Stimulated activated naive B cell treated with anti-CD40 and anti-IgM and Interleukin-4, amounts not matched to agents 10 μg/mL and 1 μg/mL and 100 μg/mL, for 72 hours (primary cell): ENCODE data around the gene FOSL2.

Source experiments
- ATAC-seq, 2 donors: fragments of 150-1000 bp; cut with Tn5 transposase; replicated peaks; 2 replicates each; pipeline ENCODE4 v1.10.0; 2021; ENCODE audit warnings: moderate library complexity in 1 of 2
- DNase-seq: peaks from one replicate; pipeline ENCODE4 v3.0.0; 2021
- H3K27ac Mint-ChIP-seq: one replicate; pipeline ENCODE4 v1.8.0; 2022; ENCODE audit warnings: mild to moderate bottlenecking, mixed read lengths
- H3K27me3 Mint-ChIP-seq, 2 donors: one replicate each; pipeline ENCODE4 v1.8.0; 2022; ENCODE audit warnings: mixed read lengths in 2 of 2
- H3K36me3 Mint-ChIP-seq, 2 donors: one replicate each; pipeline ENCODE4 v1.8.0; 2022; ENCODE audit warnings: mixed read lengths in 2 of 2, mild to moderate bottlenecking in 1 of 2
- H3K4me1 Mint-ChIP-seq, 2 donors: one replicate each; pipeline ENCODE4 v1.8.0; 2022; ENCODE audit warnings: mixed read lengths in 2 of 2, mild to moderate bottlenecking in 1 of 2
- H3K4me3 Mint-ChIP-seq, 2 donors: one replicate each; pipeline ENCODE4 v1.8.0; 2022; ENCODE audit warnings: mild to moderate bottlenecking in 2 of 2, mixed read lengths in 2 of 2, moderate library complexity in 1 of 2
- H3K9me3 Mint-ChIP-seq, 2 donors: one replicate each; pipeline ENCODE4 v1.8.0; 2022; ENCODE audit warnings: mixed read lengths in 2 of 2, mild to moderate bottlenecking in 1 of 2

The FOSL2 gene

GRCh38 chr2:28428486-28428885, 35.8 kb downstream of the FOSL2 start:
- Mint-ChIP-seq H3K27me3 (peaks cover 0 to 5% of the 10 kb centered on the region in 2 donors), H3K4me3 (no peak overlapping the region), H3K27ac (no peak overlapping the region), H3K4me1 (peaks cover 16 to 24% of the 10 kb centered on the region in 2 donors), H3K9me3 (no peaks in the 10 kb centered on the region), H3K36me3 (no peaks in the 10 kb centered on the region)
- no peak for DNase-seq
- ATAC-seq: no peak

GRCh38 chr2:28429636-28430376, 37.1 kb downstream of the FOSL2 start:
- Mint-ChIP-seq H3K27me3 (peaks cover 0 to 5% of the 10 kb centered on the region in 2 donors), H3K9me3 (peaks cover 3 to 6% of the 10 kb centered on the region in 2 donors), H3K36me3 (no peaks in the 10 kb centered on the region), H3K4me3 (no peak overlapping the region), H3K4me1 (peaks cover 9 to 10% of the 10 kb centered on the region in 2 donors), H3K27ac (no peak overlapping the region)
- ATAC-seq: no peak
- no peak for DNase-seq

GRCh38 chr2:28430377-28430765, 37.7 kb downstream of the FOSL2 start:
- Mint-ChIP-seq H3K36me3 (no peaks in the 10 kb centered on the region), H3K27ac (no peak overlapping the region), H3K27me3 (peaks cover 0 to 5% of the 10 kb centered on the region in 2 donors), H3K4me3 (no peak overlapping the region), H3K4me1 (peaks cover 5 to 7% of the 10 kb centered on the region in 2 donors), H3K9me3 (peaks cover 3 to 6% of the 10 kb centered on the region in 2 donors)
- no peak for DNase-seq
- no peak for ATAC-seq

- H3K27me3 Mint-ChIP-seq: peaks cover 0 to 5% of the 10 kb centered on the region in 2 donors
- no peak for DNase-seq
- no peak for ATAC-seq
- no peaks in the 10 kb centered on the region for H3K36me3 Mint-ChIP-seq
- H3K4me3 Mint-ChIP-seq: no peak overlapping the region
- peaks cover 4 to 5% of the 10 kb centered on the region in 2 donors for H3K4me1 Mint-ChIP-seq
- H3K27ac Mint-ChIP-seq: no peak overlapping the region
- H3K9me3 Mint-ChIP-seq: peaks cover 3 to 6% of the 10 kb centered on the region in 2 donors
Measured at GRCh38 chr2:28430788-28431418, 38.2 kb downstream of the FOSL2 start.

GRCh38 chr2:28431741-28432140, 39.1 kb downstream of the FOSL2 start:
- Mint-ChIP-seq H3K36me3 (no peaks in the 10 kb centered on the region), H3K27me3 (peaks cover 0 to 5% of the 10 kb centered on the region in 2 donors), H3K4me1 (peaks cover 8% of the 10 kb centered on the region in 2 donors), H3K9me3 (peaks cover 3 to 6% of the 10 kb centered on the region in 2 donors), H3K4me3 (no peak overlapping the region), H3K27ac (no peak overlapping the region)
- ATAC-seq (no peak), DNase-seq (no peak)

GRCh38 chr2:28432362-28432761, 39.7 kb downstream of the FOSL2 start:
- DNase-seq: no peak
- Mint-ChIP-seq H3K27ac (no peak overlapping the region), H3K36me3 (no peaks in the 10 kb centered on the region), H3K27me3 (peaks cover 0 to 5% of the 10 kb centered on the region in 2 donors), H3K4me1 (peaks cover 8% of the 10 kb centered on the region in 2 donors), H3K4me3 (no peak overlapping the region), H3K9me3 (peaks cover 3 to 6% of the 10 kb centered on the region in 2 donors)
- ATAC-seq: no peak

- H3K36me3 Mint-ChIP-seq: no peaks in the 10 kb centered on the region
- no peak for DNase-seq
- H3K27me3 Mint-ChIP-seq: peaks cover 0 to 5% of the 10 kb centered on the region in 2 donors
- peaks cover 3 to 6% of the 10 kb centered on the region in 2 donors for H3K9me3 Mint-ChIP-seq
- peaks cover 8% of the 10 kb centered on the region in 2 donors for H3K4me1 Mint-ChIP-seq
- no peak overlapping the region for H3K27ac Mint-ChIP-seq
- no peak for ATAC-seq
- H3K4me3 Mint-ChIP-seq: no peak overlapping the region
Measured at GRCh38 chr2:28433215-28433614, 40.6 kb downstream of the FOSL2 start.

GRCh38 chr2:28433935-28434599, 41.4 kb downstream of the FOSL2 start:
- H3K27ac Mint-ChIP-seq: no peak overlapping the region
- peaks cover 0 to 5% of the 10 kb centered on the region in 2 donors for H3K27me3 Mint-ChIP-seq
- no peak overlapping the region for H3K4me3 Mint-ChIP-seq
- H3K36me3 Mint-ChIP-seq: no peaks in the 10 kb centered on the region
- peaks cover 3 to 6% of the 10 kb centered on the region in 2 donors for H3K9me3 Mint-ChIP-seq
- peaks cover 8% of the 10 kb centered on the region in 2 donors for H3K4me1 Mint-ChIP-seq
- ATAC-seq (no peak), DNase-seq (no peak)

- Mint-ChIP-seq H3K27ac (no peak overlapping the region), H3K4me3 (no peak overlapping the region), H3K9me3 (peaks cover 3 to 6% of the 10 kb centered on the region in 2 donors), H3K4me1 (peaks cover 8% of the 10 kb centered on the region in 2 donors), H3K36me3 (no peaks in the 10 kb centered on the region), H3K27me3 (peaks cover 0 to 5% of the 10 kb centered on the region in 2 donors)
- ATAC-seq (no peak), DNase-seq (no peak)
Measured at GRCh38 chr2:28434600-28434989, 41.9 kb downstream of the FOSL2 start.

GRCh38 chr2:28435241-28435640, 42.6 kb downstream of the FOSL2 start:
- Mint-ChIP-seq H3K4me3 (no peak overlapping the region), H3K27me3 (peaks cover 0 to 5% of the 10 kb centered on the region in 2 donors), H3K4me1 (peaks cover 8% of the 10 kb centered on the region in 2 donors), H3K36me3 (no peaks in the 10 kb centered on the region), H3K27ac (no peak overlapping the region), H3K9me3 (peaks cover 3 to 6% of the 10 kb centered on the region in 2 donors)
- no peak for DNase-seq
- ATAC-seq: no peak

- H3K9me3 Mint-ChIP-seq: peaks cover 3 to 6% of the 10 kb centered on the region in 2 donors
- no peak overlapping the region for H3K27ac Mint-ChIP-seq
- peaks cover 7 to 8% of the 10 kb centered on the region in 2 donors for H3K4me1 Mint-ChIP-seq
- H3K27me3 Mint-ChIP-seq: peaks cover 0 to 9% of the 10 kb centered on the region in 2 donors
- ATAC-seq (no peak), DNase-seq (no peak)
- no peak overlapping the region for H3K4me3 Mint-ChIP-seq
- no peaks in the 10 kb centered on the region for H3K36me3 Mint-ChIP-seq
Measured at GRCh38 chr2:28435814-28436351, 43.2 kb downstream of the FOSL2 start.

GRCh38 chr2:28436525-28437051, 43.9 kb downstream of the FOSL2 start:
- ATAC-seq (no peak), DNase-seq (no peak)
- Mint-ChIP-seq H3K27me3 (peaks cover 0 to 9% of the 10 kb centered on the region in 2 donors), H3K27ac (no peak overlapping the region), H3K4me3 (no peak overlapping the region), H3K9me3 (peaks cover 3 to 6% of the 10 kb centered on the region in 2 donors), H3K36me3 (no peaks in the 10 kb centered on the region), H3K4me1 (peaks cover 5 to 8% of the 10 kb centered on the region in 2 donors)

GRCh38 chr2:28437149-28437835, 44.6 kb downstream of the FOSL2 start:
- no peak for ATAC-seq
- no peaks in the 10 kb centered on the region for H3K36me3 Mint-ChIP-seq
- peaks cover 0 to 4% of the 10 kb centered on the region in 2 donors for H3K27me3 Mint-ChIP-seq
- H3K9me3 Mint-ChIP-seq: peaks cover 3 to 10% of the 10 kb centered on the region in 2 donors
- peaks cover 5 to 8% of the 10 kb centered on the region in 2 donors for H3K4me1 Mint-ChIP-seq
- no peak overlapping the region for H3K4me3 Mint-ChIP-seq
- no peak overlapping the region for H3K27ac Mint-ChIP-seq
- no peak for DNase-seq
